Limb (tissue), 2 donors: ENCODE measurements around the gene RNF113B.

Experiments
- DNase-seq, 2 donors: peaks; one replicate each; pipeline ENCODE4 v3.0.0-alpha.2; 2016; ENCODE audit errors: extremely low spot score in 2 of 2

RNF113B gene

DNA sequence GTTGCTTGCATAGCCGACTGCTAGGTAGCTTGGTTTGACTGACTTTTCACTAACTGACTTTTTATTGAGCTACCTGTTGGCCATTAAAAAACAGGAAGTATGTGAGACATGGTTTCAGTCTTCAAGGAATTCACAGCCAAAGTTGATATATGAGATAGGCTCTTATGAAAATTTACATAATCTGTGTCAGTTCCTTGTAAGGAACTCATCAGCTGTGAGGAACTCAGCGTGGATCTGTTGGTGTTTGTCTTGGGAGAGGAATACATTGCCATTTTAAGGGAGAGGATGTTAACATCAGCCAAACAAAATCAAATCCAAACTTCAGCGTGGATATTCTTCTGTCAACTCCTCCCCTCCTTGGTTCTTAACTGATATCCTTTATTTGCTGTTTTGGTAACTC lies 2.0 kb downstream of the RNF113B start:
- no peak for DNase-seq

DNA sequence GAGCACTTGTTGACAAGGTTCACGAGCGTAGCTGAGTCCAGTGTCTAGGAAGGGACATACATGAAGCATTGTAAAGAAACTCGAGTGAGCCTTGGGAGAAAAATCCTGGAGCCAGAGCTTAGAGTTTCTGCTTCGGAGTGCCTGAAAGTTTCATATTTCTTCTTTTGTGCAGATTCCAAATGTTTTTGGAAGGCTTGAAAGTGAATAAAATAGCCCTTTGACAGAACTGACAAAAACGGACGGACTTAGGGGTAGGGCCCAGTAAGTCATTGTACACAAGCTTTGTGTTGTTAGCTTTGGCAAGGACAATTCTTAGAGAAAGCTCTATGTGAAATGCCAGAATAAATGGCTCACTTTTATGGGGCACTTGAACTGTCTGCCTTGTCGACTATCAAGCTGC lies 2.8 kb downstream of the RNF113B start:
- DNase-seq = no peak

DNA sequence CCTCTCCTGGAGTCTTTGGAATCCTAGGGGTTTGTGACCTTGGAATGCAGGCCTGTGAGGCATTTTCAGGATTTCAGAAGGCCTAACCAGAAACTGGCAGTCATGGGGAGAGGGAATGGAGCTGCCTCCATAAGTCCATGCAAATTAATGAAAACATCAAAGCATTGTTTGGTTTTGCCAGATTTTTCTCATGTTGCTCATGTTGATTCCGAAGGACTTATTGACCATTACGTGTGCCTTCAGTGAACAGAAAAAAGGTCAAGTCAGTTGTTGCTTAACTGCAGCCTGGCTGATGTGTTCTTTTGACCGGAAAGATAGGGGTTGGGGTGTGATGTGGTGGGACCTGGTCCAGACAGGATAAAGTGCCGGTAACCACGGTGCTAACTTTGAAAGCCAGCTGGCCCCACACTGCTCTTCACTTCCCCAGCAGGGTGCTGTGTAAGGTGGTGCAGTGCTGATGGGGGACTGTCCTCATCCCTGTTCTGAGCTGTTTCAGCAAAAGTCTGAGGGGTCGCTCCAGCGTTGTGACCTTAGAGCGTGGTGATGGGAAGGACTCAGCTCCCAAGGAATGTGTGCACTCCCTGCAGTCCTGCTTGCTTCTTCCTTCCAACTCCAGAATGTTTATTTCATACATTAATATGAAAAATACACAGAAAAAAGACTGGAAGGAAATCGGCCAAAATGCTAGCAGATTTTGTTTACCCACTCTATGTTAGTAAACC lies 3.5 kb downstream of the RNF113B start:
- DNase-seq = no peak

DNA sequence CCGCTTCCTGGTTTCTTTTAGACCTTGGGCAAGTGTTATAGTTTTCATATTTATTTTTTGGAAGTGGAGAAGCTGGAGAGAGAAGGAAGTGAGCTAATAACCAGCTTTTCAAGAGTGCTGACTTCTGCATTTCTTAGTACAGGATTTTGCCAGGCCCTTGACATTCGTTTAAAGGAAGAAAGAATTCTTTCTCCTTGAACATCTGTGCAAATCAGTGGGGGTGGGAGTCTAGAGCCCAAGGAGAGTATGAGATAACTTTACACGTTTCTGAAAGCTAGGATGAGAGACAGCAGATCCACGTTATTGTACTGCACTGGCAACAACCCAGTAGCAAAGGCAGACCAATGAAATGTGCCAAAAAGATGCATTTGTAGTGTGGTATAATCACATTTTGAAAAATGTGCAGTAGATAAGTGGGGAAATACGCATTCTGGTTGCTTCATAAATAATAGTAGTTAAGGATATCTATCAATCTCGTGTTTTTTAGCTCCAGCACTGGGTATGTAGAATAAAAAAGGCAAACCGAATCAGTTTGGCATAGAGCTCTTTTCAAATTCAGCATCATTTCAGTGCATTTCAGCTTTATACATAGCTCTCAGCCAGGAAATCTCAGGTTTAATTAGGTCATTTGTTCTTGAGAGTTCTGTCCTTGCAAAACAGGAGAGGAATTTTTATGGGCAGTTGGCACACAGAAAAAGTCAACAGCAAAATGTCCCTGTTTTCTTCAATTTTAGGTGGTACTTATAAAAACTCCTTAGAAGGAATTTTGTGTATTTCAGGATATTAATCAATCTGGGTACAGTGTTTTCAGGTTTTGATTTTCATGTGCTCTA lies 4.3 kb downstream of the RNF113B start:
- peak in 1 of 2 donors; percentile 50 for DNase-seq

DNA sequence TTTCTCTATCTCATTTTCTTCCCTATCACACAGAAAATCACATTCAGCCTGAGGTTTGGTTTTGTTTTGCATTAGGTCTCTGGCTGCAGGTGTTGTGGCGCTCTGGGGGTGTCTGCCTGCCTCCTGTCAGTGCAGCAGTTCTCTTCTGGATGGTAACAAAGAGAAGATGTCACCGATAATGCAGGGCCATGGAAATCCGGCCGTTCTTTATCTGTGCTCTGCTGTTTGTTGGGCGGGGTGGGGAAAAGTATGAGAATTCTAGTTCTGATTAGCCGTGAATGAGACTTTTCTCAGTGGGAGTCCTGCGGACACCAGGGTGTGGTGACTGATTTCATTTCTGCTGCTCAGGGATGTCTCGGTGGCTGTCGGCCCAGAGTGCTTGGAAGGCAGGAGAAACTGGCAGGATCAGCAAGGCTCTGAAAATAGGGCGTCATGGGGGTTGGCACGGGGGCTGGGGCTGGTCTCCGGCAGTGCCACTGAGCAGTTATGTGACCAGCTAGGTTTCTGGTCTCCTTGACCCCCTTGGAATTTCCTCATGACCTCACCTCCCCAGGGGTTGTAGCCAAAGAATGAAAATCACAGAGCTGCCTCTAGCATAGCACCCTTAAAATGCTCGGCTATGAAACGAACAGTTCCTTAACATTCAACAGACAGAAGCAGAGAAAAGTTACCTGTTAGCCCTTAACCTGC lies 5.0 kb downstream of the RNF113B start:
- no peak for DNase-seq

DNA sequence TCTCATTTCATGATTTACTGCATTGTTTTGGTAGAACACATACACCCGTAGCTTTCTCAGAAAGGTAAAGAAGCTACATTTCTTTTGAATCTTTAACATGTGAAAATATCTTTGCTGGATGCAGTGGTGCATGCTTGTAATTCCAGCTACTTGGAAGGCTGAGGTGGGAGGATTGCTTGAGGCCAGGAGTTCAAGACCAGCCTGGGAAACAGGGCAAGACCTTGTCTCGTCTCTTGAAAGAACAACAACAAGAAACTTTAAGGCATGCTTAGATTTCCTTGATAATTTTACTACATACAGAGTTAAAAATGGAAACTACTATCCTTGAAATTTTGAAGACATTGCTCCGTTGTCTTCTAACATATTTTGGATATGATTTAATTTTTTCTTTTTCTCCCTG lies 7.7 kb downstream of the RNF113B start:
- no peak for DNase-seq

DNA sequence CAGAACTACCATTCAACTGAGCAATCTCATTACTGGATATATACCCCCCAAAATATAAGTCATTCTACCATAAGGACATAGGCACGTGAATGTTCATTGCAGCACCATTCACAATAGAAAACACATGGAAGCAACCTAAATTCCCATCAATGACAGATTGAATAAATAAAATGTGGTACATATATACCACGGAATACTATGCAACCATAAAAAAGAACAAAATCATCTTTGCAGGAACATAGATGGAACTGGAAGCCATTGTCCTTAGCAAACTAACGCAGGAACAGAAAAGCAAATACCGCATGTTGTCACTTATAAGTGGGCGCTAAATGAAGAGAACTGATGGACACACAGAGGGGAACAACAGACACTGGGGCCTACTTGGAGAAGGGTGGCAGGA lies 14.1 kb downstream of the RNF113B start:
- DNase-seq = no peak

DNA sequence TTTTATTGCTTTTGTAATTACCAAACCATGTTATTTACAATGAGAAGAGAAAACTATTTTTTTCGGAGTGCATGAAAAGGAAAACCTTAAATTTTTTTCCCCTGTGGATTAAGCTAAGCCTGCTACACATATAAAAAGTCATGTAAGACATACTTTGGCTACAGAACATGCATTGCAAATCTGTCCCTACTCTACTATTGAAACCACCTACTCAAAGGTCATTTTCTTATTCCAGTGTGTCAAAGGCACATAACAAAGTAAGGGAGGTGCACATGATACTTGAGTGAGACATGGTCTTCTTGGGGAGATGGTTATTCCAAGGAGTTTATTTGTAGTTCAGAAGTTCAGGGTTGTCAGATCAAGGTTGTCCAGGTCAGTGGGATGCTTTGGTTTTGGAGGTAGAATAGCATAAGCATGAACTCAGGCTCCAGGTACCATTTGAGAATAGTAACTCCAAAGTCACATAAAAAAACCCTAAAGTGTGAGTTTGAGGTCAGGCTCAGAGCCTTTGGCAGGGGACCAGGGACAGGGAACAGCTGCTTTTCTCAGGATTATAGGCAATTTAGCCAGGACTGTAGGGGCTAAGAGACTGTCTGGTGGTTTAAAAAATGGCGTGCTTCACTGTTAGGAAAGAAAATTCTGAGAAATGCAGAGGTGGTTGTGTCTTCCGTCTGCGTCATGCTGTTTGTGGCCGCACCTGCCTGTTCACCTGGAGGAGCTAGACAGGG lies 18.7 kb downstream of the RNF113B start:
- DNase-seq = no peak

DNA sequence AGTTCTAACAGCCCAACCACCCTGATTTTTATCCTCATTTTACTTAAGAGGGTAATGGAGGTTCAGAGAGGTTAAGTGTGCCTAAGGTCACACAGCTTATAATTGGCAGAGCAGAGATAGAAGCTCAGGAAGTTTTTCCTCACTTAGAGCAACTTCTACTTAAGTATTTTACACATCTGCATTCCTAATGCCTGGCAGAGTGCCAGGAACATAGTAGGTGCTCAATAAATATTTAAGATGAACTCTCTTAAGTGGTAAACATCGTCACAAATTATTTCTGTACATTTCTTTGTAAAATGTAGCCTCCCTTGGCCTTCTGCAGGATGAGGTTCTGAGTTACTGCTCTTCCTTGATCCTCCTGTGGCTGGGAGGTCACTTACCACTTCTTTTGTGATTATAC lies 19.5 kb downstream of the RNF113B start:
- DNase-seq = no peak

DNA sequence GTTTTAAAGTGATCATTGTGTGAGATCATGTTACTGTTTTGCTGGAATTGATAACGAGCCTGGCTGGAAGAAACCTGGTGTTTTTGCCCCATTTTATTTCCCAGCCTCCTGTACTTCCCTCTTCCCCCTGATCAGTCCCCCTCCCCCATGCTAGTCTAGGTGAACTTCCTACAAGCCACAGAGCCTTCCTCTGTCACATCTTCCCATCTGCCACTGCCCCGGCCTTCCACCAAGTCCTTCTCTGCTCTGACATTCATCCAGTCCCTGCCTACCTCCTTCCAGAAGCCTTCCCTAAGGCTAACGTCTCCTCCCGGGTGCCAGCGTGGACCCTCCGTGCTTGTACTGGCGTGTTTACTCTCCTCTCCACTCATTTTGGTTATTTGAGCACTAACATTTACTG lies 19.9 kb downstream of the RNF113B start:
- DNase-seq = no peak

DNA sequence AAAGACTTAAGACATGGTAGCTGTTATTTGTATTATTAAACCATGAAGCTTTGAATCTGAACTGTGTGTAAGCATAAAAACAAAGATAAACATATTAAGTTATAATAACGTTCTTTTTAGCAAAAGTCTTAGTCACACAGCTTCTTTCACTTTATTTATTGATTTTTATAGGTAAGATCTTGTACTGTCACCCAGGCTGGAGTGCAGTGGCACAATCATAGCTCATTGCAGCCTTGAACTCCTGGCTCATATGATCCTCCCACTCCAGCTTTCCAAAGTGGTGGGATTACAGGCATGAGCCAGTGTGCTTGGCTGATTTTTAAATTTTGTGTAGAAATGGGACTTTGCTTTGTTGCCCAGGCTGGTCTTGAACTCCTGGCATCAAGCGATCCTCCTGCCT lies 20.8 kb downstream of the RNF113B start:
- DNase-seq = no peak

DNA sequence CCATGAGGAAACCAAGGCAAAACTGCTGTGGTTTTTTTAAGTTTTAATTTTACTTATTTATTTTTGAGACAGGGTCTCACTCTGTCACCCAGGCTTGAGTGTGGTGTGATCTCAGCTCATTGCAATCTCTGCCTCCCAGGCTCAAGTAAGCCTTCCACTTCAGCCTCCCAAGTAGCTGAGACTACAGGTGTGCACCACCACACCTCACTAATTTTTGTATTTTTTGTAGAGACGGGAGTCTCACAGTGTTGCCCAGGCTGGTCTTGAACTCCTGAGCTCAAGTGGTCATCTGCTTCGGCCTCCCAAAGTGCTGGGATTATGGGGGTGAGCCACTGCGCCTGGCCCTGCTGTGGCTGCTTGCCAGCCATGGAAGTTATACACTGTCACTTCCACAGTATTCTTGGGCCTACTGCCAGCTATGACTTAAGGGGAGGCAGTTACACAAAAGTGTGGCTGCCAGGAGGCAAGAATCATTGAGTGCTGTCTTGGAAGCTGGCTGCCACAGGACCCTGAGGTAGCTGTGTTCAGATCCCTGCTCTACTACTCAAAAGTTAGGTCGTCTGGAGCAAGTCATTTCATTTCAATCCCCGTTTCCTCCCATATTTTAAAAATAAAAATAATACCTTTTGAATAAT lies 21.5 kb downstream of the RNF113B start:
- DNase-seq = no peak

DNA sequence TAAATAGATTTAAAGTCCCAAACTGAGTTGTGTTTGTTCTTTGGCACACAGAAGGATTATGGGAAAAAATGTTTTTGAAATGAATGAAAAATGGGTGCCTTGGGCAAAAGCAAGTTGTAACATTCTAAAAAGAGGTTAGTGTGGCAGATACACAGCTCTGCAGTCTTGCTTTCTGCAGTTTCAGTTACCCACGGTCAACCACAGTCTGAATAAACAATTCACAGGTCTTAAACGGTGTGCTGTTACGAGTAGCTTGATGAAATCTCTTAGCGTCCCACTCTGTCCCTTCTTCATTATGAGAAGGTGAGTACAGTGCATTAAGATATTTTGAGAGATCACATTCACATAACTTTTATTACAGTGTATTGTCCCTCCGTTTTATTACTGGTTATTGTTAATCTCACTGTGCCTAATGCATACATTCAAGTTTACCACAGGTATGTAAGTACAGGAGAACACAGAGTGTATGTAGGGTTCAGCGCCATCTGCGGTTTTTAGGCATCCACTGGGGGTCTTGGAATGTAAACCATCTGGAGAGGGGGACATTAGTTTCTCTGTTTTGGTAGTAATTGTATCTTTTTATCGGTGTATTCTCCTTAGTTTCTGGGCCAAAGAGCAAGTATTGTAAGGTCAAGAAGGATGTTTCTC lies 26.1 kb downstream of the RNF113B start:
- DNase-seq = no peak

DNA sequence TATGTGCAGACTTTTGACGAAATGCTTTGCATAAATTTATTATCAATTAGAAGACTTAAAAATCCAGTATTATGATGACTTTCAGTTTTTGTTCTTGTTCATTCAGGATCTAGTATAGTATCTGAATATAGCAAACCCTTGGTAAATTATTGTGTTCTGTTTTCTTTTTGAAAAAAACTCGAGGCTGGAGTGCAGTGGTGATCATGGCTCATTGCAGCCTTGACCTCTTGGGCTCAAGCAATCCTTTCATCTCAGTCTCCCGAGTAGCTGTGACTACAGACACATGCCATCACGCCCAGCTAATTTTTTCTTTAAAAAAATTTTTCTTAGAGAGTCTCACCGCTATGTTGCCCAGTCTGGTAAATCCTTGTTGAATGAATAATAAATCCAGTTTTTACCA lies 29.5 kb downstream of the RNF113B start:
- DNase-seq = no peak

DNA sequence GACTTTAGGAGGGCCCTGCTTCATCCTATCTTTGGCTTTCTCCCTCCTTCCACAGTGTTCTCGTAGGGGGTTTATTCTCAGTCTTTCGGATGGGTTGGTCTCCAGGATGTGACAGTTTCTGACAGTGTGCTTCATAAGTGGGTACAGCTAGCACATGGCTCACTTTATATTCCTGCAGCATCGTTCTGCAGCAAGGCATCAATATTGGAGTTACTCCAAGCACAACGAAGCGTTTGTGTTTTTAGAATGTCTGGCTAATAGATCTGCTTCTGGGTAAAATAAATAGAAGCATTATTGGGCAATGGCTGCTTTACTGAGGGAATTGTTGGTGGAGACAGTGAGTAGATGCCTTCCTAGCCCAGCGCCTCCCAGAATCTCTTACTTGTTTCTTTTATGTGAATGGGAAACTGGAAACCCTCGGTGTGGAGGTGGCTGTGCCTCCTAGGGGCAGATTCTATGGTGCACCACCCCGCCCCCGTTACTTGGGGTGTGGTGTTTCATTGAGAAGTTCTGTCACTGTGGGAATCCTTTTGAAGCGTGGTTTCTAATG lies 32.2 kb downstream of the RNF113B start:
- DNase-seq = no peak

DNA sequence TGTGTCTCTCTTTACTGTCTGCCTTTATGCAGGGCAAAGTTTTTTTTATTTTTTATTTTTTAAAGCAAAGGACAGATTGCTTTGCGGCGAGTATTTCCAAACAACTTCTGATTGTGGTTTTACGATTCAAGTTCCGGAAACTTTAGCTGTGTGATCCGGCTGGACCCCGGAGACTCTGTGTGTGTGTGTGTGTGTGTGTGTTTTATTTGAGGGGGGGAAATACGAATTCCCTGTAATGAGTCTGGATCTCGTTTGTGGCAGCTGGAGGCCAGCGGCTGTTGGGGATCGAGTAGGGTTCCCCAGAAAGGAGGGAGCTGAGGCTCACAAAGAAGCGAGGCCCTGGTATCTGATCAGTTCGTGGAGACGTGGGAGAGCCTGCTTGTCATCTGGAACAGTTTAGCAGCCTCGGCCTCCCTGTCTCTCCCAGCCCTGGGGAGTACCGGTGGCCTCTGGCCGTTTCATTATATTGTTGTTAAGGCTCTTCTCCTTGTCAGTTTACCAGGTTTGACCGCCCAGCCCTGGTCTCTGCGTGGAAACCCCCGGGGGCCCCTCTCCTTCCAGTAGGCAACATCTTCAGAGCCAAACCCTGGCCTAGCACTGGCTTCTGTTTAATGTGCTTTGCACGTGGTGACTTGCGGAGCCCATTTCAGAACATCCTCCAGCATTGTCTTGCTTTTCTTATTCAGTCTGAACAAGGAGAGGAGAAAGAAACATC lies 32.9 kb downstream of the RNF113B start:
- DNase-seq = peak in 1 of 2 donors; percentile 70

DNA sequence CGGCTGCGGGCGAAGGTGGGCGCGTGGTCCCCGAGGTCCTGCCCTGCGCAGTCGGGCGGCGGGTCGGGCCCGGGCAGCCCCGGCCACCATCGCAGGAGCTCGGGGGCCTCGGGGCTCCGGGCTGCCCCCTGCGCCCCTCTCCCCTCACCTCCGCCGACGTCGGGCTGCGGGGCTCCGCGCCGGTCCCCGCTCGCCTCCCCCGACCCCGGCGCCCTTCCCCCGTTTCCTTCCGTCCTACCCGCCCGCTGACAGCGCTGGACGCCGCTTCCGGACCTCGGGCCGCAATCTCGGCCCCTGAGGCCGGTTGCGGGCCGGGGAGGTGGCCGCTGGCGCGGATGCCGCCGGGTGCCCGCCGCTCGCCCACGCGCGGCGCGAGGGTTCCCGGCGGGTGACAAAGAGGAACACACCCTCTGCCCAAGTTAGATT lies 33.5 kb downstream of the RNF113B start:
- peak in 1 of 2 donors; percentile 65 for DNase-seq

DNA sequence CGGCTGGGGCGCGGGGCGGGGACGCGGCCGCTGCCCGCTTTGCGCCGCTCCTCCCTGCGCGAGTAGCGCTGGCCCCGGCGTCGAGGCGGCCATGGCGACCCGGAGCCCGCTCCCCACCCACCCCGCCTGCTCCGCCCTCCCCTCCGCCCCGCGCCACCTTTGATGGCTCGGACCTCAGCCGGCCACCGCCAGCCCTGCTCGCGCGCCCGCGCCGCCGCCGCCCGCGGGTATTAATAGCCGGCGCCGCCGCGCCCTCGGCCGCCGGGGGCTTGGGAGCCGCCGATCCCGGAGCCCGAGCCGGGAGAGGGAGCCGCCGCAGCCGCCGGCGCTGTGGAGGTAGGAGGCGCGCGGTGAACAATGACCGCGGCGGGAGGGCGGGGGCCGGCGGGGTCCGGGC lies 33.9 kb downstream of the RNF113B start:
- no peak for DNase-seq

DNA sequence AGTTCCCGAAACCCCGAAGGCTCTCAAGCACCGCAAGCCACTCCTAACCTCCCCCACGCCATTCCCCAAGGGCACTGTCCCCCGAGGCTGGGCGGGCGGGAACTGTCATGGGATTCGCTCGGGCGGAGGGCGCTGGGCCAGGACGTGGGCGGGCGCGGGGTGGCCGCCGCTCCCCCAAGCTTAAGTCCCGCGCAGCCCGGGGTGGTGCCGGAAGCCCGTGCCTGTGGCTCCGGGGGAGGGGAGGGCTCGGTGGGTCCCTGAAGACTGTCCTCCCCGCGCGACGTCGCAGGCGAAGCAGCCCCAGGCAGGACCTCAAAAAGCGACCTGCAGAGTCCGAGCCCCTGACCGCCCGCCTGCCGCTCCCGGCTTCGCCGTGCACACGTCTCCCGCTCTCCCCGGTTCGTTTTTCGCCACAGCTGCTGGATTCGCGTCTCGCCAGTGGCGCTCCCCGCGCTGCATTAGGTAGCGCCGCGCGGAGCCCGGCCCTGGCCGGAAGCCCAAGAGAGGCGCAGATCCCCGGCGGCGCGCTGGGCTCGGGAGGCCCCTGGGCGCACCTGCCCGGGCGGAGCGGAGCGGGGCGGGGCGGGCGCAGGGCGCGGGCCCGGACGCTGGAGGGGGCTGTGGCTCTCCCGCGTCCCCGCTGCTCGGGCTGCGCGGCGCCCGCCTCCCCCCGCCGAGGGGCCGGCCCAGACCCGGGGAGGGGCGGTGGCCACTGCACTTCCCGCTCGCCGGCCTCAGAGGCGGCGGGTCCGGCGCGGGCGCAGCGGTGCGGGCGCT lies 34.5 kb downstream of the RNF113B start, which contains the start of gene FARP1:
TSS of gene FARP1 (plus strand) at position 715 of the 777 bp plus-strand sequence. CDS start 70,149 bp downstream, outside the sequence.
- DNase-seq = peak; percentile 66 to 91
